HG03442 (cell line): ENCODE results near the gene STAM2.
A peak's percentile ranks its signal among the peaks of the same experiment; 100 is the strongest.
"Not testable (repeated sequence)": the region's sequence is repeated elsewhere in the genome, so short reads cannot be mapped to it uniquely, and the experiment has no call there.

ENCODE experiments used
- ATAC-seq: cut with Tn5 transposase; IDR thresholded peaks from one replicate; pipeline ENCODE4 v1.9.1; 2021; ENCODE audit warnings: mild to moderate bottlenecking, moderate library complexity; ENCODE audit not compliant: unreplicated experiment

STAM2 gene

GRCh38 chr2:152173831-152174230 lies 1.7 kb downstream of the STAM2 start:
- no peak for ATAC-seq

DNA sequence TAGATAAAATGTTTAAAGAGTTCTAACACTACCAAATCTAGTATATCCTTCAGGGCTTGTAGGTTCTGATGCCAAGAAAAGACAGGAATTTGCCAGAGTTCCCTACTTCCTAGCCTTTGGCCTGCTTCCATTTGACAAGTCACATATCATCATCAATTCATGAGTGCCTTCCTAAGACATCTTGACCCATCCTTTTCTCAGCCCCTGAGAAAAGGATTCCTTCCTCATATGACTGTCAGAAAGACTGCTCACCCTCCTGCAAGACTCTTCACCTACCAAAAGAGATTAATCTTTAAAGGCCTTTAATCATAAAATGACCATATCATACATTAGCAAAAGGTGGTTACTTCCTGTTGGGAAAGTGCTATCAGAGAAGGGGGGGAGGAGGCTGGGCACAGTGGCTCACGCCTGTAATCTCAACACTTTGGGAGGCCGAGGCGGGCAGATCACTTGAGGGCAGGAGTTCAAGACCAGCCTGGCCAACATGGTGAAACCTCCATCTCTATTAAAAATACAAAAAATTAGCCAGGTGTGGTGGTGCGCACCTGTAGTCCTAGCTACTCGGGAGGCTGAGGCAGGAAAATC lies 3.3 kb downstream of the STAM2 start:
- not testable (repeated sequence) for ATAC-seq

DNA sequence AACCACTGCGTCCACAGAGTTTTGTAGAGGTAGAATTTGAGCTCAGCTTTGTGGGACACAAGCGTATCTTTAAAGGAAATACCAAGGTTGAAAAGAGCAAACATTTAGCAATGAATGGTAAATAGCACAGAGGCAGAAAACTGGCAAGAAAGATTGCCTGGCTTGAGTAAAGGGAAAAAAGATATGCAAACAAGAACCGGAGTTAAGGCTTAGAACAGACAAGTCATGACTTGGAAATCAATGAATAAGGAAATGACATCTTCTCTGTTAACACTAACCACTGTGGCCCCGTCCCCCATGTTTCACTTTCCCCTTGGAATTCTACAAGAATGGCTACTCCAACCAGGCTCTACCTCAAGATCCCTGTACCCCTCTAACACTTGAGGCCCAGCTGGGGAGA lies 3.8 kb downstream of the STAM2 start:
- ATAC-seq, result no peak

- not testable (repeated sequence) for ATAC-seq
Measured at GRCh38 chr2:152169158-152169557, 6.4 kb downstream of the STAM2 start.

GRCh38 chr2:152167470-152167869 lies 8.1 kb downstream of the STAM2 start:
- not testable (repeated sequence) for ATAC-seq

DNA sequence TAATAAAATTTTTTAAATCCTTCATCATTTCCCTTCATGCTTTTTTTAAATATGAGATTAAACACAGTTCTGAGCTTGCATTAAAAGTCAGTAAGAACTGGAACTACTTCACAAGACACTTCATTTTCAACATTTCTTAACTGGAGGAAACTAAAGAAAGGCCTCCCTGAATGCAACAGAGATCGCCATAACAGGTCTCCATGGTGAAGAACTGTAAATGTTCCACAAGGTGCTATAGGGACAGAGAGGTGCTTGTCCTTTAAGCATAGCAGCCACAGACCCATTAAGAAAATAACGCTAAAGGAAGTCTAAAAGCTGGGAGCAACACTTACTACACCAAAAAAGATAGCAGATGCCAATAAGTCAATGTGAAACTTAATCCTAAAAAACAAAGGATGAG lies 8.5 kb downstream of the STAM2 start:
- no peak for ATAC-seq

DNA sequence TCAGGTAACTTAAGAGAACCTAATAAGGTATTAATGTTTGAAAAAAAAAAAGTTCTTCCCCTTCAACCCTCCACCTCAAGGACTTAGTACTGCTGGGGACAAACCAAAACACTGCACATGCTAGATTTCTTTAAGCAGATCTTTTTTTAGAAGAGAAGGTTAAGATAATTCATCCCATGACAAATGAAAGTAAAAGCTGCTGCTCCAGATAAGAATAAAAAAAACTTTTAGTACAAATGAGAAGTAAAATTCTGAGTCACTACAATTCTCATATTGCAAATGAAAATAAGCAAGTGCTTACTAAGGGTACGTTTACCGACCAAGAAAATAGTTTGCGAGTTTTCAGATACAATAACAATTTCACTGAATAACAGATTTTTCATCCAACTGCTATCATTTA lies 8.9 kb downstream of the STAM2 start:
- ATAC-seq, result peak; percentile 82

DNA sequence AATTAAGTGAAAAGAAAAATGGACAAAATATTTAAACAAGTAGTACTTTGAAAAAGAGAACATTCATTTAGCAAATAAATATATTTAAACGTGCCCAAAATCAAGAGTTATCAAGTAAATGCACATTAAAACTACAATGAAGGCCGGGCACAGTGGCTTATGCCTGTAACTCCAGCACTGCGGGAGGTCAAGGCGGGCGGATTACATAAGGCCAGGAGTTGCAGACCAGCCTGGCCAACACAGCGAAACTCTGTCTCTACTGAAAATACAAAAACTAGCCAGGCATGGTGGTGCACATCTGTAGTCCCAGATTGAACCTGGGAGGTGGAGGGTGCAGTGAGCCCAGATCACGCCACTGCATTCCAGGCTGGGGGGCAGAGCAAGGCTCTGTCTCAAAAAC lies 9.8 kb downstream of the STAM2 start:
- ATAC-seq, result no peak

DNA sequence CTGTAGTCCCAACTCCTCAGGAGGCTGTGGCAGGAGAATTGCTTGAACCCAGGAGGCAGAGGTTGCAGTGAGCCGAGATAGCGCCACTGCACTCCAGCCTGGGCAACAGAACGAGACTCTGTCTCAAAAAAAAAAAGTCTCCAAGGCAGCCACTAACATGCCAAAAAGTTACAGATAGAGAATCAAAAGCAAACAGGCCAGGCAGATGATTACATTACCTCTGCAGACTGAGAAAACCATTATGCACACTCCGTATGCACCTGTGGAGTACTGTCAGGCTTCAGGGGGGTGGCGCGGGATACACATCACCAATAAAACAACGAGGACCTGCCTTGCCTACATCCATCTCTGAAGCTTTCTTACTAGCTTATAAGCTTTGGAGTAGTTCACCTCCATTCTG lies 10.3 kb downstream of the STAM2 start:
- ATAC-seq, result no peak

GRCh38 chr2:152163669-152164068 lies 11.9 kb downstream of the STAM2 start:
- ATAC-seq, result not testable (repeated sequence)

- no peak for ATAC-seq
Measured at GRCh38 chr2:152162141-152162540, 13.4 kb downstream of the STAM2 start.

- ATAC-seq, result no peak
Measured at GRCh38 chr2:152161598-152161997, 14.0 kb downstream of the STAM2 start.

DNA sequence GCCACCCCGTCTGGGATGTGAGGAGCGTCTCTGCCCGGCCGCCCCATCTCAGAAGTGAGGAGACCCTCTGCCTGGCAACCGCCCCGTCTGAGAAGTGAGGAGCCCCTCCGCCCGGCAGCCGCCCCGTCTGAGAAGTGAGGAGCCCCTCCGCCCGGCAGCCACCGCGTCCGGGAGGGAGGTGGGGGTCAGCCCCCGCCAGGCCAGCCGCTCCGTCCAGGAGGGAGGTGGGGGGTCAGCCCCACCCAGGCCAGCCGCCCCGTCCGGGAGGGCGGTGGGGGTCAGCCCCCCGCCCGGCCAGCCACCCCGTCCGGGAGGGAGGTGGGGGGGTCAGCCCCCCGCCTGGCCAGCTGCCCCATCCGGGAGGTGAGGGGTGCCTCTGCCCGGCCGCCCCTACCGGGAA lies 15.2 kb downstream of the STAM2 start:
- not testable (repeated sequence) for ATAC-seq

- ATAC-seq, result no peak
Measured at GRCh38 chr2:152157253-152157652, 18.3 kb downstream of the STAM2 start.

- no peak for ATAC-seq
Measured at GRCh38 chr2:152155209-152155608, 20.4 kb downstream of the STAM2 start.

DNA sequence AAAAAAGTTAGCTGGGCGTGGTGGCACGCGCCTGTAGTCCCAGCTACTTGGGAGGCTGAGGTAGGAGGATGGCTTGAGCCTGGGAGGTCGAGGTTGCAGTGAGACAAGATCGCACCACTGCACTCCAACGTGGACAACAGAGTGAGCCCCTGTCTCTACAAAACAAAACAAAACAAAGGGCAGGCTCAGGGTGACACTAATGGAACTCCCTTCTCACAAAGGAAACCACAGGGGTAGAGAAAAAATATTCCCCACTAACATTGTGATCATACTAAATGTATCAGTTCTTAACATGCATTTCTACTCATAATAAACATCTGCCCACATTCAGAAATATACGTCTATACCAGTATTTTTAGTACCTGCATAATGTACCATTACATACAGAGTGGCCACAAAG lies 21.1 kb downstream of the STAM2 start:
- peak; percentile 63 for ATAC-seq

DNA sequence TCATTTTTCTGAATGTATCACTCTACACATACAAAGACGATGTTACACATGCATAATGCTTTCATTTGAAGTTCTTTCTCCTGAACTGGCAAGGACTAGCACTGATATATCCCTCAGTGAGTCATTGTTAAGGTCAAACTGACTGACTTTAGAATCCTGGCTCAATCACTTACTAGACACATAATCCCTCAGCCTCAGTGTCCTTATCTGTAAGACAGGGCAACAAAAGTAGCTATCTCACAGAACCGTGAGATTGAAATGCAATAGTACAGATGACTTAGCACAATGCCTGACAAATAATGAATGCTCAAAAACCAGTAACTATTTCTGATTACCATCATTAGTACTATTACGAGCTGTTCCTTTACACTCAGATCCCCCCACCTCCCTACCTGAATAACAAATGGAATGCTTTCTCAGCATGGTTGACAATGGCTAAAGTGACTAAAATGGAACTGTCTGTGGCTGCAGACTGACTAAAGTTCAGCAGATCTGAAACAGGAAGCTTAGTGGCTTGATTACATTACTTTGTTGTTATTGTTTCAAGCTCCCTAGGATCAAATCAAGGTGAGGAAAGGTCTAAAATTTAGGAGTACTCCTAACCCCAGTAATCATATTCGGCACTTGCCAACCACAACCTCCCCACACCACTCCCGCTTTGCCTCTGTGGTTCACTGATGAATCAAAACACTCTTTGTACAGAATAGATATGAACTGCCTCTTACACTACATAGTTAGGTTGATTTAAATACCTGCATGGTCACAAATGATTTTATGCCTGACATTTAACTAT lies 40.9 kb downstream of the STAM2 start:
- ATAC-seq, result peak; percentile 83

DNA sequence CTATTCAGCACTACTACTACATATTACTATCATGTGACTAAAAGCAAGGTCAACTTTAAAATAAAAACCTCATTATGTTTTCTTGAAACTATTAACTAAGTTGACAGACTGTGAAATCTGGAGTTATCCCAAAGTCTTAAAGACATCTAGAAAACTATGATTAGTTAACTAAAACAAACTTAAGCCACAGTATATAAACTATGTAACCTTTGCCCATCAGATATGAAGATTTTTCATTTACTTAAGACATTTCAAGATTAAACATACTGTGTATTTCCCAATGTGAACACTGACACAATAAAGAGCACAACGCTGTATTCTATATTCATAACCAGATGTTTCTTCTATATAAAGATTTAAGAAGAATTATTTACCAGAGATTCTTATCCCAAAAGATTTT lies 43.3 kb downstream of the STAM2 start:
- ATAC-seq, result no peak

- no peak for ATAC-seq
Measured at GRCh38 chr2:152127628-152128027, 47.9 kb downstream of the STAM2 start.

DNA sequence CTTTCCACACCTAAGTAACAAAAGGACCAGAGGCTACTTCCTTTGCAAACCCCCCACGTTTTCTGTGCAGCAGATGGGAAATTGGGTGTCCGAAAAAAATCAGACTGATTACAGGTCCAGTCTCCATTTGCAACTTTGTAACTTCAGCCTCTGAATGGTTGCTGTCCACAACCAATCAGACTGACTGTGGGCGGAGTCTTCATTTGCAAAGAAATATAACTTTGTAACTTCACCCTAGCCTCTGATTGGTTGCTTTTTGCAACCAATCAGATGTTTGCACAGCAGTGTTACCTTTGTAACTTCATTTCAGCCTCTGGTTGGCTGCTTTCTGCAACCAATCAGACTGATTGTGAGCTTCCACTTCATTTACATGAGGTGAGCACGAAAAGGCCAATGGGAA lies 48.9 kb downstream of the STAM2 start:
- no peak for ATAC-seq

DNA sequence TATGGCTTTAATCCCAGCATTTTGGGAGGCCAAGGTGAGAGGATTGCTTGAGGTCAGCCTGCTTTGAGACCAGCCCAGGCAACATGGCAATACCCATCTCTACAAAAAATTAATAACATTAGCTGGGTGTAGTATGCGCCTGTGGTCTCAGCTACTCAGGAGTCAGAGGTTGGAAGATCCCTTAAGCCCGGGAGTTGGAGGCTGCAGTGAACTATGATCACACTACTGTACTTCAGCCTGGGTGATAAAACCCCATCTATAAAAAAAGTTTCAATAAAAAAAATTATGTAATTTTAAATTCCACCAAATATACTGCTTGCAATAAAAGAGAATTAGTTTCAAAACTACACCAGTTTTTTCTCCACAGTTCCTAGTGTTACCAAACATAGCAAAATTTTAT lies 53.4 kb downstream of the STAM2 start:
- no peak for ATAC-seq

DNA sequence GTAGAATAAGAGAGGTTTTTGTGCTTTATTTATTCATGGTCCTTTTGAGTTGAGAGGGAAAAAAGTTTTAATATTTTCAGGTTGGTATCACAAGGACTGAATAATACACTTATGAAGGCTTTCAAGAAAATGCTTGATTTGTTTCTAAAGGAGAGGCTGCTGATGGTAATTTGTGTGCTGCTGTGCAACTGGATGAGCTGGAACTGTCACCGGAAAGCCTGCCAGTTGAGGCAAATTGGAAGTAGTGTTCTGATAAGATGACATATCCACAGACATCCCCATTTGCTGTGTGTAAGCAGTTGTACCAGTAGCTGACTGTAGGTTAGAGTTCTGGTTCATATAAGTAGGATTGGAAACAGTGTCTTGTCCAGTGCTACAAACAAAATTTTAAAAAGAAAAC lies 55.1 kb downstream of the STAM2 start:
- ATAC-seq, result no peak

DNA sequence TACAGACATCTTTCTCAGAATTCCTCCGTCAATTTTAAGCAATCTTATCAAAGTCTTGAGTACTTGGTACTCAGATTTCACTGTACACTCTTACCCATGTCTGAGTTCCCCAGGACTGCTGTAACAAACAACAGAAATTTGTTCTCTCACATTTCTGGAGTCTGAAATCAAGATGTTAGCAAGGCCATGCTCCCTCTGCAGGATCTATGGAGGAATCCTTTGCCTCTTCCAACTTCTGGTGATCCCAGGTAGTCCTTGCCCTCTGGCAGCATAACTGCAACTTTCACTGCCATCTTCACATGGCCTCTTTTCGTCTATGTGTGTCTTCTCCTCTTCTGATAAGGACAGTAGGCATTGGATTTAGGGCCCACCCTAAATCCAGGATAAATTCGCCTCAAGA lies 59.6 kb downstream of the STAM2 start:
- no peak for ATAC-seq
